Renal pelvis (tissue), 4 donors: ENCODE data around the gene PTX4. TPM values are rescaled to one million over a fixed set of nuclear protein-coding genes. Genes with fewer than 3 reads are reported as not detected.
"Not testable (repeated sequence)": the region's sequence is repeated elsewhere in the genome, so short reads cannot be mapped to it uniquely, and the experiment has no call there.

Experiments
- DNase-seq: peaks from one replicate; pipeline ENCODE4 v3.0.0-alpha.2; 2013
- polyA plus RNA-seq, 3 donors: library from polyadenylated mRNA; unstranded; fragments of 120-200 nt; gene quantifications; one replicate each; pipeline ENCODE4 v1.2.1, GENCODE V29; 2013; ENCODE audit not compliant: insufficient read length in 3 of 3

Gene PTX4
- polyA plus RNA-seq, 3 donors, result not detected

GRCh38 chr16:1443980-1444729 is 44.6 kb downstream of the PTX4 start, which contains the start of gene CCDC154:
Gene CCDC154 (minus strand): TSS chr16:1444556. CDS start chr16:1444322, 234 bp downstream.
- DNase-seq, result no peak

GRCh38 chr16:1443403-1443973 is 45.3 kb downstream of the PTX4 start:
- DNase-seq, result no peak

- DNase-seq, result no peak
Observed at GRCh38 chr16:1442697-1443096, 46.0 kb downstream of the PTX4 start.

GRCh38 chr16:1441391-1441829 is 47.3 kb downstream of the PTX4 start:
- no peak for DNase-seq

DNA sequence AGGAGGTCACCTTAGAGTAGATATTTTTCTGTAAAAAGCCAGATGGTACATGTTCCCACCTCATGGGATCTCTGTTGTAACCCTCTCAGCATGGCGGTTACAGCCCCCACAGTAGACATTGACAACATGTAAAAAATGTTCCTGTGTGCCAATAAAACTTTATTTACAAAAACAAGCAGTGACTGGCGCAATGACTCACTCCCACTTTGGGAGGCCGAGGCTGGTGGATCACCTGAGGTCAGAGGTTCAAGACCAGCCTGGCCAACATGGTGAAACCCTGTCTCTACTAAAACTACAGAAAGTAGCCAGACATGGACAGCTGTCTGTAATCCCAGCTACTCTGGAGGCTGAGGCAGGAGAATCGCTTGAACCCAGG is 49.1 kb downstream of the PTX4 start:
- DNase-seq, result not testable (repeated sequence)

DNA sequence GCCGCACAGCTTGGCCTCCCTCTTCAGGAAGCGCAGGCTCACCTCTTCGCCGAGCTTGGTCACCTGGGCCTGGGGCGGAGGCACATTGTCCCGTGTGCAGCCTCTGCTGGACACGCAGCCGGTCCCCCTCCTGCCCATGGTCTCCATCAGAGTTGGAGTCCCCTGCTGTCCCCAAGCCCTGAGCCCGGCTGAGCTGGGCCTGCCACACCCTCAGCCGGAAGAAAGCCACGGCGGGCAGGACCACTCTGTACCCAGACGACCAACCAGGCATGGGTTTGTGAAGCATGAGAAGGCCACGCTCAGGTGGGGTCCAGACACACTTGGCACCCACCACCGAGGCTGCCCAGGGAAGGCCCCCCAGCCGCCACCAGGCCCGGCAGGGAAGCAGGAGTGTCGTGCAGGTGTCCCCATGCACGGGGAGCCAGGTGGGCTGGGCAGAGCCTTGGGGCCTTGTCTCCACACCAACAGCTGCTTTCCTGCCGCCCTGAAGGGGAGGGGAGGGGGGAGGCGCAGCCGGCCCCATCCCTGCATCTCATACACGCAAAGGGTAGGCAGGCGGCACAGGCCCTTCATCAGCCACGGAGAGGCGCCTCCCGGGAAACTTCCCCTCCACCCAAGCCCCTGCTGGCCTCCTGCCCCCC is 49.6 kb downstream of the PTX4 start:
- no peak for DNase-seq

DNA sequence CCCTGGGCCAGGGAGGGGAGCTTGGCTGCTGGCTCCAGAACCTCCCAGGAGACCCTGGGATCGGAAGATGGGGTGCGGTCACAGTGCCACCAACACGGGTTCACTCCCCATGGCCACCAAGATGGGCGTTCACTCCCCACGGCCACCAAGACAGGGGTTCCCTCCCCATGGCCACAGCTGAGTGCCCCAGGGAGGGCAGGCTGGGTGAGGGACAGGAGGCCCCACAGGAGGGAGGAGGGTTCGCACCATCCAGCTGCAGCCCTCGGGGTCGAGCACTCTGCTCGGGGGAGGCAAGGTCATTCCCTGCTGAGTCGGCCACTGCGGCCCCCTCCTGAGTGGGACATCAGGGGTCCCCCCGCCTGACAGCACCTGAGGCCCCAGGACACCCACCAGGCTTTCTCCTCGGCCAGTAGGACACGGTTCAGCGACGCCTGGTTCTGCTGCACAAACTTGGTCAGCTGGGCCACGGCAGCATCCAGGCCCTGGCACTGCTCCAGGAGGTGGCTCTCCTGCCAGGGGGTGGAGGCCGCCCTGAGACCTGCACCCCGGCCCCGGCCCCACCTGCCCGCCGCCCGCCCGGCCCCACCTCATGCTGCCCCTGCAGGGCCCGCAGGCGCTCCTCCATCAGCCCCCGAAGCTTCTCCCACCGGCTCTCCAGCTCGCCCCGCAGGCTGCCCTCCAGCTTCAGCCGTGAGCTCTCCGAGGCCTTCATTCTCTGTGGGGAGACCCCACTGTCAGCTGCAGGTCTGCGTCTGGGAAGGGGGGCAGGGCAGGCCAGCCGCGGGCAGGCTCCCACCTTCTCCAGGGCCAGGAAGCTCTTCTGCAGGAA is 50.3 kb downstream of the PTX4 start:
- DNase-seq, result no peak

- DNase-seq, result no peak
Observed at GRCh38 chr16:1437606-1438005, 51.1 kb downstream of the PTX4 start.

DNA sequence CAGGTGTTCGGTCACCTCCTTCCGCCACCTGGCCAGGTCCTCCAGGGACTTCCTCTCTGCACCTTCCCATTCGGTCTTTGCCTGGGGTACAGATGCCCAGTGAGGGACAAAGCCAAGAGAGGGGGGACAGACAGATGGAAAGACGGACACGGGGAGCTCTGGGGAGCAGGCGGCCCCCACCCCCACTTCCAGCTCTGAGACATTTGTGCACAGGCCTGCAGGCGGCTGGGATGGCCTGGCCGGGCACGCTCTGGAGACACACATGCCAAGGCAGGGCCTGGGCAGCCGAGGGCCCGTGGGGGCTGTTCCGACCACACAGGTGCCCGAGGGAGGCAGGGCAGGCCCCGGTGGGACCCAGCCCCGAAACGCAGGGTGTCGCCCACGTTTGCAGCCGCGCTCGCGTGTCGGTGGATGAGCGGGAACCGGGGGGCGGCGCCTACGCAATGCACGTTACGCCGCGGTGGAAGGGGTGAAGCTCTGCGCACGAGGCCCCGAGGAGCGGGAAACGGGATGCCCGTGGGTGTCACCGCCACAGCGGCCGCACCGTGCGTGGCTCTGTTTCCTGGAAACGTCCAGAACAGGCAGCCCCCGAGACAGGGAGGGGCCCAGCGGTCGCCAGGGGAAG is 51.9 kb downstream of the PTX4 start:
- no peak for DNase-seq

DNA sequence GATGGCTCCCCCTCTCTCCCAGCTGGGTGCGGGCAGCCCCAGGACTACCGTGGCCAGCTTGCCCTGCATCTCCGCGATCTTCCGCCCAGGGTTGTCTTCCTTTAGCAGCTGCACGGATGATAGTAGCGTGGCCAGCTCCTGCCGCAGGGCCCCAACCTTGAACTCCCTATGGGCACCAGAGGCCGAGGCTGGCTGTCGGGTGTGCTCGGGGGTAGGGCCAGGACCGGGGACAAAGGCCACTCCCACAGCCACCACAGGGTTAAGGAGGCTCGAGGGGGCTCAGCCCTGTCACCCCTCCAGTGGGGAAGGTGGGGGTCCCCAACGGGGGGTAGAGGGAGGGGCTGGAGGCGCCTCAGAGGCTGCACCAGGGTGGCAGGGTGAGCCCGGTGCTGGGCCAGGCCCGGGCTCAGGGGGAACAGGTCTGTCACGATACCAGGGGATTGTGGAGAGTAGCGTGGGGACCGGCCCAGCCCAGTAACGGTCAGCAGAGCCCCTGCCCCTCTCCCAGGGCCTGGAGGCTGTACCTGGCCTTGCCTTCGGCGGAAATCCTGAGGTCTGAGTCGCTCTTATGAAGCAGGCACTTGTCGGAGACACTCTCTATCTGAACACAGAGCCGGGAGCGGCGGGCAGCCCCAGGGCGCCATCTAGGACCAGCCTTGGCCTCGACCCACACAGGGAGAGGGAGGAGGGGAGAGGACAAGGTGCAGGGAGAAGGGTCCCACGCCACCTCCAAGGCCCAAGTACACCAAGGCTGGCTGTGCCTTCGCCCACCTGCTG is 52.6 kb downstream of the PTX4 start:
- DNase-seq, result no peak

Other genes with a start within 250 kb of the PTX4 start
- under 1 TPM in 1 of 3 donors, not detected in 2; 0.38 TPM for gene TPSAB1, start 248.2 kb downstream of the PTX4 start, polyA plus RNA-seq
- under 1 TPM in 1 of 3 donors, not detected in 2; 0.32 TPM for gene TPSD1, start 232.9 kb downstream of the PTX4 start, polyA plus RNA-seq
- 100 to 1,000 TPM; 147 to 171 (median 165) TPM for gene UBE2I, start 179.3 kb downstream of the PTX4 start, polyA plus RNA-seq
- 1 to 10 TPM; 5.9 to 7.8 (median 7.0) TPM for gene BAIAP3, start 155.3 kb downstream of the PTX4 start, polyA plus RNA-seq
- gene TSR3, start 137.1 kb downstream of the PTX4 start, polyA plus RNA-seq, result 10 to 100 TPM; 49.9 to 66.4 (median 61.6) TPM
- gene GNPTG, start 137.0 kb downstream of the PTX4 start, polyA plus RNA-seq, result 10 to 100 TPM; 68.7 to 72.9 (median 72.4) TPM
- 10 to 100 TPM; 15.5 to 24.9 (median 24.1) TPM for gene UNKL, start 74.2 kb downstream of the PTX4 start, polyA plus RNA-seq
- 10 to 100 TPM; 12.9 to 17.7 (median 14.6) TPM for gene UQCC4, start 68.2 kb downstream of the PTX4 start, polyA plus RNA-seq
- gene PERCC1, start 57.9 kb downstream of the PTX4 start, polyA plus RNA-seq, result under 1 TPM in 2 of 3 donors, not detected in 1; 0.21 to 0.25 TPM
- gene CCDC154, start 44.4 kb downstream of the PTX4 start, polyA plus RNA-seq, result 1 to 10 TPM; 2.3 to 4.4 (median 3.9) TPM
- 10 to 100 TPM; 53.4 to 61.1 (median 59.1) TPM for gene CLCN7, start 13.9 kb downstream of the PTX4 start, polyA plus RNA-seq
- 10 to 100 TPM; 42.3 to 47.9 (median 43.6) TPM for gene TELO2, start 4.4 kb upstream of the PTX4 start, polyA plus RNA-seq
- gene TMEM204, start 44.7 kb upstream of the PTX4 start, polyA plus RNA-seq, result 10 to 100 TPM; 17.6 to 25.8 (median 24.7) TPM
- gene IFT140, start 123.1 kb upstream of the PTX4 start, polyA plus RNA-seq, result 10 to 100 TPM; 43.3 to 48.3 (median 46.2) TPM
- 10 to 100 TPM; 16.6 to 30.6 (median 30.2) TPM for gene CRAMP1, start 123.4 kb upstream of the PTX4 start, polyA plus RNA-seq
- gene JPT2, start 189.3 kb upstream of the PTX4 start, polyA plus RNA-seq, result 10 to 100 TPM; 75.4 to 83.3 (median 78.9) TPM
- gene MAPK8IP3, start 217.3 kb upstream of the PTX4 start, polyA plus RNA-seq, result 10 to 100 TPM; 55.4 to 85.5 (median 78.5) TPM